Measurements from ENCODE around the gene FARP1.

- TF ChIP-seq CTCF (IDR thresholded peaks at IDR 0.05): no peak
- TF ChIP-seq ETV6 (CRISPR knock-in tag; IDR thresholded peaks at IDR 0.05): no peak
- TF ChIP-seq SMAD4 (CRISPR knock-in tag; IDR thresholded peaks at IDR 0.05): no peak
- TF ChIP-seq PREB (CRISPR knock-in tag; IDR thresholded peaks at IDR 0.05; ENCODE audit: borderline replicate concordance): no peak
Observed at GRCh38 chr13:98496479-98496791, 353.5 kb downstream of the FARP1 start.

All from WTC11 (cell line).